Caki2 (cell line): Measurements from ENCODE around the gene METTL16. TPM values are rescaled to one million over a fixed set of nuclear protein-coding genes. Genes with fewer than 3 reads are reported as not detected.
A peak's percentile ranks its signal among the peaks of the same experiment; 100 is the strongest.

Experiments used
- DNase-seq: peaks from one replicate; pipeline ENCODE4 v3.0.0-alpha.2; 2015; ENCODE audit warnings: low read depth
- in situ Hi-C: cut with HindIII; loops from 2 replicates; pipeline ENCODE4 v1.10.0; 2016; ENCODE audit warnings: low sequenced_read_pairs, low pct_unique_long_range_greater_than_20kb, mixed read lengths
- total RNA-seq: library from RNA; depleted of rRNA; stranded (reverse); fragments of >200 nt; shearing (Covaris generic); gene quantifications from 2 replicates; pipeline ENCODE4 v1.2.3, GENCODE V29; 2014; ENCODE audit warnings: low replicate concordance

METTL16 gene
- total RNA-seq, 1 experiment from 2014 or later, result 22.8 TPM

DNA sequence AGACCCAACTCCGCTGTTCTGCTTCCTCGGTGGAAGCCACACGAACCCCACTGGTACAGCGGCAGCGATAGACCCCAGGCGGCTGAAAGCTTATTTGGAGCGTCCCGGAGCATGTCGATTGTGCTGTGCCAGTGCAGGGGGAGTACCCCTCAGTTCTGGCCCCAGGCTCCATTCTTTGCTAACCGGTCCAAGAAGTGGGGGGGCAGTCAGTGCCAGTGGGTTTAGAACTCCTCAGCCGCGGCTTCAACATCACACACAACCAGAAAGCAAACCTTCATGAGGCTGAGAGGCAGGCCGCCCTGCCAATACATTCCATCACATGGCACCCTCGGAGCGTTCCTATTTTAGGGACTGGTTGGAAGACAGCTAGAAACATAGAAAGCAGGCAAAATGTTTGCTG is 109.1 kb downstream of the METTL16 start:
- in situ Hi-C loops, result no loop called here
- no peak for DNase-seq

- peak; percentile 98 for DNase-seq
- in situ Hi-C loops, result no loop called here
Measured at GRCh38 chr17:2401426-2402221, 110.1 kb downstream of the METTL16 start.

DNA sequence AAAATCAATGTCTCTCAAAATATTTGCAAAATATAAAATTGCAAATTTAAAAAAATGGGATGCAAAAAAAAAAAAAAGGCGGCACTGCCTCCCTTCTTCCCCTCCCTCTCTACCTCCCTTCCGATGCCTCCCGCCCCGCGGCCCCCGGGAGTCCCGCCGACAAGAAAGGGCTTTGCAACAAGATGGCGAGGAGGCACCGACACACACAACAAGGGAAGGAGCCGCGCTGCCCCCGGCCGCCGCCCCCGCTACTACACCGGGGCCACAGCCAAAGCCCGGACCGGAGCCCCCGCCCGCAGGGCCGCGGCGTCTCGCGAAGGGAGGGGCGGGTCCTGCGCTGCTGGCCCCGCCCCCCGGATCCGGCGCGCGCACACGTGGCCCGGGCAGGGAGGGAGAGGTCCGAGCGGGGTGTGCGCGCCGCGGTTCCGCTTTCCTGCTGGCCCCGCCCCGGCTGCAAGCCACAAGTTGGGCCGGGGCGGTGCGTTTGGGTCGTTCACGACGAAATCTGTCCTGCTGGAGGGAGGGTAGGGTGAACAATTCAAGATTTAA is 110.7 kb downstream of the METTL16 start, which contains the start of gene MNT:
MNT (minus strand) TSS at position 184 of the 549 bp plus-strand sequence. CDS start 348 bp downstream, outside the sequence.
- DNase-seq, result peak; percentile 97
- in situ Hi-C loops, result no loop called here

GRCh38 chr17:2400474-2400866 is 111.2 kb downstream of the METTL16 start:
- in situ Hi-C loops, result no loop called here
- DNase-seq, result peak; percentile 56

DNA sequence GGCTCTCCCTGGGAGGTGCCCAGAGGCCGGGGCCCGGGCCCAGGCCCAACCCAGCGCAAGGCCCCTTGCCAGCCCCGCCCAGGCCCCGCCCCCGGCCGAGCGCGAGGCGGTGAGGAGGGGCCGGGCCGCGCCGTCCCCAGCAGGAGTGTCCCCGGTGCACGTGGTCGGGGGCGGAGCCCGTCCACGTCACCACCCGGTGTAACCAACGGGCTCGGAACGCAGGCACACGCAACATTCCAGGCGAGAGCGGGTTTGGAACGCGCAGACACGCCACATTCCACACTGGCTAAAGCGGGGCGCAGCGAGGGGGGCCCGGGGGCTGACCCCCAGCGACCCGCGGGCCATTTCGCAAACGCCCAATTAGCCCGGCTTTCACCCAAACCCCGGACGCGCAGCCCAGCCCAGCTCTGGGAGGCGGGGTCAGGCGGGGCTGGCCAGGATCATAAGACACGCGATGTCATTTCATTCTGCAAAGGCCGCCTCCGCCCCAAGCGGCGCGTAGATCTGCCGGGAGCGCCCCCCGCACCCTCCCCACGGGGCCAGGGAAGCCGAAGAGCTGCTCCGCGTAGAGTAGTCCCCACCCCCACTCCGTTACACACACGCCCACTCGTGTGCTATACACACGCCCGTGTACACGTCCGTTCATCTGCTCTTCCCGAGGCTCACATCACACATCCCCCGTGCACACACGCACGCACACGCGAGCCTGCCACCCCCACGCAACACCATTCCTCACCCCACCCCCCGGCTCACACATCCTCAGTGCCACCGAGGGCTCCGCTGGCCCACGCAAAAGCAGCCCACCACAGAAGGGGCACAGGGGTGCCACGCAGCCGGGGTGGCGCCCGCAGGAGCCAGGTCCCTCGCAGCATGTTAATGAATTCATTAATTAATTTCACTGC is 111.9 kb downstream of the METTL16 start:
- in situ Hi-C loops, result no loop called here
- DNase-seq, result peak; percentile 96

GRCh38 chr17:2398655-2399571 is 112.8 kb downstream of the METTL16 start:
- in situ Hi-C loops, result no loop called here
- peak; percentile 72 for DNase-seq

- in situ Hi-C loops, result no loop called here
- DNase-seq, result no peak
Measured at GRCh38 chr17:2398182-2398581, 113.5 kb downstream of the METTL16 start.

GRCh38 chr17:2397247-2398171 is 114.2 kb downstream of the METTL16 start:
- in situ Hi-C loops, result no loop called here
- DNase-seq, result no peak

- peak; percentile 99 for DNase-seq
- in situ Hi-C loops, result no loop called here
Measured at GRCh38 chr17:2396568-2397246, 115.0 kb downstream of the METTL16 start.

DNA sequence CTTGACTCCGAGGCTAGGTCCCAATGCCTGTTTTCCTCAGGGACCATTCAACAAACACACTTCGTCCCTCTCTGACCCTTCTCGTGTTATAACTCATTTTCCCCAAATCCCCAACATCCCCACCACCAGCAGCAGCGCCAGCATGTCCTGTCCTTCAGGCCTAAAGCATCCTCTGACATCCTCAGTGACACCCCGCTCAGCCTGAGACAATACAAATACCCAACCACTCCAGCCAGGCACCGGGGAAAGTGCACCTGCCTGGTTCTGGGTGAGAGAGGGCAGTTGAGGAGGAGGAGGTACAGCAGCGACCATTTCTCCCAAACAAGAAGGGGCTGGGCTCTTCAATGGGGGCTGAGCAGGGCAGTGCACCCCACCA is 115.5 kb downstream of the METTL16 start:
- in situ Hi-C loops, result no loop called here
- DNase-seq, result no peak

DNA sequence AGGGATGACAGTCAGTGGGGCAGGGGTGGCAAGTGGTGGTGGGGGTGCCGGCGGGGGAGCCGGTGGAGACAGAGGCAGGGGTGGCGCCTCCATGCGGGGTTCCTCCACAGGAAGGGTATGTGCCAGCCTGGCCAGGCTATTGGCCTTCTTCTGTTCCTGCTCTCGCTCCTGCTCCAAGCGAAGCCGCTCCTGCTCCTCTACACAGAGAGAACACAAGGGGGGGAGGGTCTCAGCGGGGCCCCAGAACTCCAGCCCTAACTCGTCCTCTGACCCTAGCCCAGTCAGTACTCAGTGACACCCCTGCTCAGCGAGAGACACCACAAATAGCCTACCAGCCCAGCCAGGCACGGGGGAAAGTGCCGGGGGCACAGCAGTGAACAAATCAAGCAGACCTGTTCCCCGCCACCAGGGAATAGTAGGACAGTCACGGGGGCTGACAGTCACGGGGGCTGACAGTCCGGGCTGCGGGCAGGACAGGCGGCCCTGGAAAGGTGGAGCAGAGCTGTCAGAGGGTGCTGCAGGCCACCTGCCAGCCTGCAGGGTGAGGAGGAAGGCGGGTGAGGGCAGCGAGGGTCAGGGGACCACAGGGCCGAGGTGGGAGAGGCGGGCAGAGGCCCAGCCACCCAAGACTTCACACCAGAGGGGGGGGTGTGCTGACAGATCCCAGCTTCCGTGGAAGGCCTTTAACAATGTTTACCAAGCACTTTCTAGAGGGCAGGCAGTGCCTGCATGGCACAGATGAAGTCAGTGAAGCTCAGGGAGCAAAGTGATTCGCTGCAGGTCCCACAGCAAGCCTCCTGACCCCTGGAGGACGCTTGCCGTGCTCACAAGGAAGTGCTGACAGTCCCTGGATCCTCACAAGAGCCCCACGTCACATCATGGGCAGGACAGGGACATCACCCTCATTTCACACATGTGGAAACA is 116.2 kb downstream of the METTL16 start:
- peak; percentile 60 for DNase-seq
- in situ Hi-C loops, result no loop called here

- DNase-seq, result no peak
- in situ Hi-C loops, result no loop called here
Measured at GRCh38 chr17:2394775-2395201, 116.9 kb downstream of the METTL16 start.

DNA sequence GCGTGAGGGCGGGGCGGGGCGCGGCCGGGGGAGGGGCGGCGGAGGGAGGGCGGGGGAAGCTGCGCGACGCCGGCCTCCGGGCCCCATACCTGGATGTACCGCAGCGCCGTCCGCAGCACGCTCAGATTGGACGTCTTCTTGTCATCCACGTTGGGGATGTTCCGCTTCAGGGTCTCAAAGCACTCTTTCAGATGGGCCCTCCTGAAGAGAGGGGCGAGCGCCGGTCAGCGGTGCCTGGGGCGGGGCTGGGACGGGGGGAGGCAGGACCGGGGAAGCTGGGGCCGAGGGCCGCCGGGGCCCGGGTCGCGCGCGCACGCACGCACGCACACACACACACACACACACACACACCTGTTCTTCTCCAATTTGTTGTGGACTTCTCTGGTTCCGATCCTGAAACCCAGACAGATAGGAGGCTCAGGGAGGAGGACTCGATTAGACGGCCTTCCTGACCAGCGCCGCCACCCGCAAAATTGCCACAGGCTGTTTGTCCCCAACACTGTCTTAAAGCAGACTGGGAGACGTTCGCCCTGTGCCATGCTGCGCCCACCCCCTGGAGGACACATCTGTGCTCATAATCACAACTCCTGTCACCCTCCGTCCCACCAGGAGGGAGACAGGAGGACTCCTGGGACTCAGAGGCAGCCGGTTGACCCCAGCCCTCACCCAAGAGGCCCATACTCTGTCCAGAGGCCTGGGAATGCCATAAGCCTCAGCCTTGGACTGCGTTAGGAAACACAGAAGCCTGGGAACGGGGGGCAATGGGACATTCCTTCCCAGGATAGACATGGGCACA is 117.5 kb downstream of the METTL16 start:
- in situ Hi-C loops, result no loop called here
- no peak for DNase-seq

- DNase-seq, result peak; percentile 84
- in situ Hi-C loops, result no loop called here
Measured at GRCh38 chr17:2393174-2393953, 118.3 kb downstream of the METTL16 start.
